HG02571 (cell line): ENCODE measurements around the gene ARMH4.

Experiments
- ATAC-seq: cut with Tn5 transposase; IDR thresholded peaks from one replicate; pipeline ENCODE4 v1.9.1; 2021; ENCODE audit warnings: mild to moderate bottlenecking, moderate library complexity; ENCODE audit not compliant: unreplicated experiment

Gene ARMH4

GRCh38 chr14:57974896-57975295, 177.1 kb downstream of the ARMH4 start:
- ATAC-seq = no peak

DNA sequence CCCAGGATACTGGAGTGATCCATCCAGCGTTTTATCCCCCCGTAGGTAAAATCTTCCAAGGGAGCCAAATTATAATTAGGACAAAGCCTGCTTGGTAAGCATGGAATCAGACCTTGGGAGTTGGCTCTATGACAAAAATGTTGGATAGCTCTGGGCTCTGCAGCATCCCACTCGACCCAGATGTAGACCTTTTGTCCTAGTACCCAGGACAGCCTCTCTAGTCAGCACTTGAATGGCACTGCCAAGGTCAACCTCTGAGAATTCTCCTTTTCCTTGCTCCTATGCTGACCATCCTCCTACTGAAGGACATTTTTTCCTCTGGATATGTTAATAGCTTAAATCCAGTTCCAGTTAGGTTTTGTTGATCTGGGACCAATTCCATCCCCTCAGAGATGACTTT, 181.4 kb downstream of the ARMH4 start:
- no peak for ATAC-seq

DNA sequence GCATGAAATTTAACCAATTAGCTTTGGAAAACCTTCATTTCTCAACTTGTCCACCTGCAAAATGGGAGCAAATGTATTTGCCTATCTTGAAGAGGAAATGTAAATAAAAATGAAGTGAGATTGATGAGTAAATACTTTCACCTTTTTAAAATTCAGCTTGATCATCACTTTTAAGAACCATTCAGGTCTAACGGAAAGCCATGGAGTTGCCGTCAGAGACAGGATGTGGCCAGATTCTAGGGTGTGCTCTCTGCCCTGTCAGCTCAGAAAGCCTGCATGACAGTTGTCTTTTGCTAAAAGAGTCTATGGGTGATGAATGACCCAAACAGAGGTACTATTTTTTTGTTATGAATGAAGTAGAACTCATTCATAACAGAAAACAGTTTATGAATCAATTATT, 181.8 kb downstream of the ARMH4 start:
- no peak for ATAC-seq

DNA sequence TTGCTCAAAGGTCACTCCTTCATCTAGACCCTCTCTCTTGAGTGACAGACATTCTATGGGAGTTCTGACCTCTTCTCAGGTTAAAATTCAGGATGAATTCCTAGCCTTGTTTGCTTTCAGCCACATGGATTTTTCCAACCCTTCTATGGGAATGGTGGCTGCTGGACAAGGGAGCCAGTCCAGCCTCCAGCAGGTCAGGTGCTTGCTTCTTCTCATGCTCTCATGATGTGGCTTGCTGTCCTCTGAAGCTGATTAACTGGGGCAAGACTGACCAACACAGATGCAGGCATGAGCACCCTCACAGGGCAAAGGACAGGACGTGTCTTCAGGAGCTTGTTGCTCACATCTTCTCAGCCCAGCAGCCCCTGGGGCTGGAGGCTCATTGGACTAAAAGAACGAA, 188.9 kb downstream of the ARMH4 start:
- ATAC-seq = no peak

DNA sequence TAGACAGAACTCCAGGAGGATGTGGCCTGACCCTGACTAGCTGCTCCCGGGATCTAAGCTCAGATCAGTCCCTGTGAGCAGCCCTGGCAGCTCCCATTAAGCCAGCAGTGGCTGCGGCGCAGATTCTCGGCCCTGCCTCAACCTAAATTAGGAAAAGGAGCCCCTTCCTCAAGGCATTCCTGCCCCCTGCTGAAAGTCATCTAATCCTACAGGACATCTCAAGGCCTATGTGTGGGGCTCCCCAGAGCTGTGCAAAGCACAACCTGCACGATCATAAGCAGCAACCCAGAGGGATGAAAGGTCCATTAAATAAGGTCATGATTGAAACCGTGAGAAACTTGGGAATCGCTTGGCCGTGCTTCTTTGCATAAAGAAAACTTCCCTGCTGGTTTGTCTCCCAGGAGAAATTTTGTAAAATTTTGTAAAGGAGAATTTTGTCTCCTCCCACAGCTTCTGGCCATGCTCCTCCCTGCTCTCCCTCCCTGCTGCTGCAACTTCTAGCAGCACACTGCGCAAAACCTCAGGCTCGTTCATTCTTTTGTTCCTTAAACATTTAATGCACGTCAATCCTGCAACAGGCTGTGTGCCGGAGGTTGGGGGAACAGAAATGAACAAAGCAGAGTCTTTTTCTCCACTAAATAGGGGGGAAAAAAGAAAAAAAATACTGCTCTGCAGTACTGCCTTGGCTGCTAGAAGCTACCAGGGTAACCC, 189.5 kb downstream of the ARMH4 start:
- no peak for ATAC-seq

DNA sequence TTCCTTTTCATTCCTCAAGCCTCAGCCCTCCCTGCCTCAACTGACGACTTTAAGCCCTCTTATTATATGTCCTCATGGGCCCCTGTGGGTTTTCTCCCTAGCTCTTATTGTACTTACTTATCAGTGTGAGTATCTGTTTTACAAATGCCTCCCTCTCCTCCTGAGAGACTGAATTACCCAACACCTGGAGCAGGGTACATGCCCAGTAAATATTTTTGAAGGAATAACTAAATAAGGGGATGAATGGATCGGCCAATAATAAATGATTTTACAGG, 190.3 kb downstream of the ARMH4 start:
- no peak for ATAC-seq

GRCh38 chr14:57960946-57961785, 190.8 kb downstream of the ARMH4 start:
- no peak for ATAC-seq

- ATAC-seq = no peak
These were observed 194.6 kb downstream of the ARMH4 start for GRCh38 chr14:57957441-57957840.
